SJCRH30 (cell line): Measurements from ENCODE around the gene ZNF837. TPM values are rescaled to one million over a fixed set of nuclear protein-coding genes. Genes with fewer than 3 reads are reported as not detected.

ENCODE experiments used
- DNase-seq, 2 experiments: peaks; one replicate each; pipeline ENCODE4 v3.0.0-alpha.2; 2015 to 2020
- H3K27ac ChIP-seq: fragments of 250-450 bp; sonication (Bioruptor Pico); 2 replicates; pipeline ENCODE4 v1.5.1; 2020; ENCODE audit warnings: mild to moderate bottlenecking, moderate library complexity
- H3K27me3 ChIP-seq: fragments of 250-450 bp; sonication (Bioruptor Pico); 2 replicates; pipeline ENCODE4 v1.5.1; 2020; ENCODE audit warnings: mild to moderate bottlenecking, moderate library complexity
- H3K36me3 ChIP-seq: fragments of 250-450 bp; sonication (Bioruptor Pico); 2 replicates; pipeline ENCODE4 v1.5.1; 2020; ENCODE audit warnings: mild to moderate bottlenecking, moderate library complexity
- H3K4me1 ChIP-seq: fragments of 250-450 bp; sonication (Bioruptor Pico); 2 replicates; pipeline ENCODE4 v1.5.1; 2020; ENCODE audit warnings: mild to moderate bottlenecking, moderate library complexity
- H3K4me3 ChIP-seq: fragments of 250-450 bp; sonication (Bioruptor Pico); 2 replicates; pipeline ENCODE4 v1.5.1; 2020; ENCODE audit warnings: mild to moderate bottlenecking, moderate library complexity
- H3K9me3 ChIP-seq: fragments of 250-450 bp; sonication (Bioruptor Pico); replicated peaks from 2 replicates; pipeline ENCODE4 v1.5.1; 2020; ENCODE audit warnings: mild to moderate bottlenecking, moderate library complexity
- total RNA-seq: library from RNA; depleted of rRNA; stranded (reverse); fragments of >200 nt; shearing (Covaris generic); gene quantifications from 2 replicates; pipeline ENCODE4 v1.2.3, GENCODE V29; 2014; rRNA removed

The ZNF837 gene
- total RNA-seq, 1 experiment from 2014 or later, result 0.47 TPM

DNA sequence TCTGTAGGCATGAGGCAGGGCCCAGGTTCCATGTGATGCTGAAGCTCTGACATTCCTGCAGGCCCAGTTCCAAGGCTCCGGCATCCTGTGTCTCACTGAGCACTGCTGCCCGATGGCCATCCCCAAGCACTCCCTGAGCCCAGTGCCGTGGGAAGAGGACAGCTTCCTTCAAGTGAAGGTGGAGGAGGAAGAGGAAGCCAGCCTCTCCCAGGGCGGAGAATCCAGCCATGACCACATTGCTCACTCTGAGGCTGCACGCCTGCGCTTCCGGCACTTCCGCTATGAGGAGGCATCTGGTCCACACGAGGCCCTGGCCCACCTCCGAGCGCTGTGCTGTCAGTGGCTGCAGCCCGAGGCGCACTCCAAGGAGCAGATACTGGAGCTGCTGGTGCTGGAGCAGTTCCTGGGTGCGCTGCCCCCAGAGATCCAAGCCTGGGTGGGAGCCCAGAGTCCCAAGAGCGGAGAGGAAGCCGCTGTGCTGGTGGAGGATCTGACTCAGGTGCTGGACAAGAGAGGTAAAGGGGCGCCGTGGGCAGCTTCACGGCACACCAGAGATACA is 46.1 kb downstream of the ZNF837 start:
- no peaks in the 10 kb centered on the region for H3K9me3 ChIP-seq
- H3K27ac ChIP-seq, result no peak overlapping the region
- no peaks in the 10 kb centered on the region for H3K27me3 ChIP-seq
- peaks cover 21% of the 10 kb centered on the region for H3K36me3 ChIP-seq
- no peak for DNase-seq
- no peaks in the 10 kb centered on the region for H3K4me1 ChIP-seq
- H3K4me3 ChIP-seq, result no peak overlapping the region

DNA sequence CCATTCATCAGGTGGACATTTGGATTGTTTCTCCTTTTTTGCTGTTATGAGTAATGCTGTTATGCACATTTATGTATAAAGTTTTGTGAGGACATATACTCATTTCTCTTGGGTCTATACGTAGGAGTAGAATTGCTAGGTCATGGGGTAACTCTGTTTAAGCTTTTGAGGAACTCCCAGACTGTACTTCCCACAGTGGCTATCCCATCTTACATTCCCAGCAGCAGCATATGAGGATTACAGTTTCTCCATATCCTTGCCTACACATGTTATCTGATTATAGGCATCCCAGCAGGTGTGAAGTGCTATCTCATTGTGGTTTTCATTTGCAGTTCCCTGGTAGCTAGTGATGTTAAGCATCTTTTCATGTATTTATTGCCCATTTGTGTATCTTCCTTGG is 48.1 kb downstream of the ZNF837 start:
- H3K4me3 ChIP-seq, result no peak overlapping the region
- H3K27ac ChIP-seq, result no peak overlapping the region
- no peaks in the 10 kb centered on the region for H3K4me1 ChIP-seq
- no peaks in the 10 kb centered on the region for H3K9me3 ChIP-seq
- DNase-seq, result no peak
- H3K36me3 ChIP-seq, result peaks cover 11% of the 10 kb centered on the region; the same call in 1 of the 2 replicates
- H3K27me3 ChIP-seq, result no peaks in the 10 kb centered on the region

DNA sequence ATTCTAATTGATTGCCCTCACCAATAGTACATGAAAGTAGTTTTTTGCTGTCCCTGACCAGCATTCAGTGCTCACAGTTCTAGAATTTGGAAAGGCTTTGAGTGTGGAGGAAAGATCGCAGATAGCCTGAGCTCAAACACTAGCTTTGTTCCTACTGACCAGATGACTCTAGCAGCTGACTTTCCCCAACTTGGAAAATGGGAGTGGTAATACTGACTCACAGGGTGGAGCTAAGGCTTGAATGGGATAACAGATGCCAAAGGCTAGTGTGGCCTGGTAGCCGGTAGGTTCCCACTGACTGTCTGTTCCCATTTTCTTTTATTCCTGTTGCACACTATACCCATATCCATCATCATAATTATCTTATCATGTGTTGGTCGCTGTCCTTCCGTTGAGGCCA is 50.4 kb downstream of the ZNF837 start:
- Histone ChIP-seq H3K4me1 (no peaks in the 10 kb centered on the region), H3K27me3 (no peaks in the 10 kb centered on the region), H3K27ac (no peak overlapping the region), H3K36me3 (peaks cover 1% of the 10 kb centered on the region; the same call in 1 of the 2 replicates), H3K4me3 (no peak overlapping the region), H3K9me3 (no peaks in the 10 kb centered on the region)
- peak in 1 of 2 experiments; percentile 25 for DNase-seq

GRCh38 chr19:58328999-58329398 is 51.8 kb downstream of the ZNF837 start:
- no peak overlapping the region for H3K4me3 ChIP-seq
- H3K4me1 ChIP-seq, result no peaks in the 10 kb centered on the region
- no peak overlapping the region for H3K27ac ChIP-seq
- H3K27me3 ChIP-seq, result no peaks in the 10 kb centered on the region
- no peaks in the 10 kb centered on the region for H3K9me3 ChIP-seq
- DNase-seq, result peak; percentile 31 to 59
- no peaks in the 10 kb centered on the region for H3K36me3 ChIP-seq

DNA sequence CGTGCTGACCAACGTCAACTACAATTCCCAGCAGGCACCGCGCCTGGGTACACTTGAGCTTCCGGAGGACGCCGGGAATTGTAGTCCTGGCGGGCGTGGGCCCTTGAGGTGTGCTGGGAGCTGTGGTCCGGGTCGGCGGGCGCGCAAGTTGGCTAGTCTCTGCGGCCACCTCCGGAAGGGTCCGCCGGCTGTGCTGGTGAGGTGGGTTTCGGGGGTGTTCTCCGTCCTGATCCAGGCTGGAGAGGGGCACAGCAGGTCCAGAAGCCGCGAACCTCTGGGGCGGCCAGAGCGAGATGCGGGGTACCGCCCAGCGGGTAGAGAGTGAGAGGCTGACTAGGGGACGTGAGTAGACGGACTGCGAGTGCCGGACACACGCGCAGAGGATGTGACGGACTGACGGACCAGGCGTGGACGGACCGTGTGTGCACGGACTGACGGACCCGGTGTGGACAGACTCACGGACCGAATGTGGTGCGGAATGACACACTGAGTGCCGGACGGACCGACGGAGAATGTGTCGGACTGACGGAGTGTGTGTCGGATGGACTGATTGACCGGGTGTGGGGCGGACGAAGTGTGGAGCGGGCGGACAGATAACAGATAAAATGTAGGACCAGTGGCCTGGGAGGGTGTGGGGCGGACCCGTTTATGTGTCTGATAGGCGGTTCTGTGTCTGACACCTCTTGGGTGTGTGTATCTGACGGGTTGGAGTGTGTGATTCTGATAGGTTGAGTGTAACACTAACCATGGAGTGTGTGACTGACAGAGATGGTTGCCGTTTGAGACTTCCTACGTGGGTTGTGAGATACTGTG is 53.7 kb downstream of the ZNF837 start, which contains the start of gene ZSCAN22:
TSS of gene ZSCAN22 (plus strand) at position 81 of the 813 bp plus-strand sequence. CDS start 7,809 bp downstream, outside the sequence.
- DNase-seq, result peak; percentile 96 to 97
- H3K27me3 ChIP-seq, result no peaks in the 10 kb centered on the region
- no peaks in the 10 kb centered on the region for H3K4me1 ChIP-seq
- H3K27ac ChIP-seq, result peak within 1 kb of the TSS; percentile 70
- no peaks in the 10 kb centered on the region for H3K9me3 ChIP-seq
- H3K36me3 ChIP-seq, result 0 out of 2 replicates have a peak, but pooled peaks cover 4% of the 10 kb centered on the region
- H3K4me3 ChIP-seq, result peak within 1 kb of the TSS; percentile 90

DNA sequence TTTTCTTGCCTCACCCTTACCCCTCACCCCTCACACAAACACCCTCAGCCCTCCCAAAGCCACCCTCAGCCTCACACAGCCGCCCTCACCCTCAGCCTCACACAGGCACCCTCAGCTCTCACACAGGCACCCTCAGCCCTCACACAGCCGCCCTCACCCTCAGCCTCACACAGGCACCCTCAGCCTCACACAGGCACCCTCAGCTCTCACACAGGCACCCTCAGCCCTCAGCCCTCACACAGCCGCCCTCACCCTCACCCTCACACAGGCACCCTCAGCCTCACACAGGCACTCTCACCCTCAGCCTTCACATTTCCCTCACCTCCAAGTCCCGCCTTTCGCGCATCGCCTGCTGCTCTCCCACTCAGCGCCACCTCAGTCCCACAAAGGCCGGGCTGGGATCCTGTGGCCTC is 54.3 kb downstream of the ZNF837 start:
- H3K27me3 ChIP-seq, result no peaks in the 10 kb centered on the region
- DNase-seq, result no peak
- H3K9me3 ChIP-seq, result no peaks in the 10 kb centered on the region
- peak overlapping the region; percentile 90 for H3K4me3 ChIP-seq
- H3K36me3 ChIP-seq, result 0 out of 2 replicates have a peak, but pooled peaks cover 4% of the 10 kb centered on the region
- peak overlapping the region; percentile 70; the same call in 1 of the 2 replicates for H3K27ac ChIP-seq
- no peaks in the 10 kb centered on the region for H3K4me1 ChIP-seq

DNA sequence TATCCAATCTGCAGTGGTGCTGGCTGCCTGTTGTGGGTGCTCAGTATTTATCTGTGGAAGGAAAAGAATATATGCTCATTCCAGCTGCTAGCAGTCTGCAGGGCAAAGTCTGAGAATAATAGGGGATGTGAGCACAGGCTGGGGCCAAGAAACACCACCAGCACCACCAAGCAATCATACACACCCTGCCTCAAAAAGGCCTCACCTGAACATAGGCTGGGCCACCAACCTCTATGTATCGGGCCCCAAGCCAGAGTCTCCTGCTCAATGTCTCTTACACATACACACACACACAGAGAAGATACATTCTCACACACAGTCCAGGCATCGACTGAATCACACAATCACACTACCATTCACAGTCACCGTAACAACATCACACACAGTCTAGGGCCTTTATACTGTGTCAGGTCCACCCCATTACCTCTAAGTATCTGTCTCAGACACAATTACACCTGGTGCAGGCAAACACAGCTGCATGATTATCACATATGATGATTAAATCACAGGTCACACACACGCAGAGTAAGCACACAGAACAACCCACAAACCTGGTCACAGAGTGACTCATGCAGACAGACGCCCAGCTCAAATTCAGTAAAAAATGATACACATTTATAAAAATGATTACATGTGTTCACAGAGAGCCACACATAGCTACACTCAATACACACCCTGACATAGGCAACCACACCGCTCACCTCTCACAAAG is 55.4 kb downstream of the ZNF837 start:
- H3K9me3 ChIP-seq, result no peaks in the 10 kb centered on the region
- no peaks in the 10 kb centered on the region for H3K27me3 ChIP-seq
- 0 out of 2 replicates have a peak, but pooled peaks cover 4% of the 10 kb centered on the region for H3K36me3 ChIP-seq
- H3K4me1 ChIP-seq, result no peaks in the 10 kb centered on the region
- H3K4me3 ChIP-seq, result no peak overlapping the region
- no peak for DNase-seq
- no peak overlapping the region for H3K27ac ChIP-seq

DNA sequence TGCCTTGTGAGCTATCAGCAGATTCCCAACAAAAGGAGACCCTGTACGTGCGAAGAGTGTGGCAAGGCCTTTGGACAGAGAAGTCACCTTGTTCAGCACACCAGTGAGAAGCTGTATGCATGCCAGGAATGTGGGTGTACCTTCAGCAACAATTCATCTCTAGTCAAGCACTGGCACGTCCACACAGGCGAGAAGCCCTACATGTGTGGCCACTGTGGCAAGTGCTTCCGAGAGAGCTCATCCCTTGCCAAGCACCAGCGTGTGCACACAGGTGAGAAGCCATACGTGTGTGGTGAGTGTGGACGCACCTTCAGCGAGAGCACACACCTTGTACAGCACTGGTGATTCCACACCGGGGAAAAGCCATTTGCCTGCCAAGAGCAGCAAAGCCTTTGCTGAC is 61.6 kb downstream of the ZNF837 start:
- Histone ChIP-seq H3K27ac (no peak overlapping the region), H3K4me1 (no peaks in the 10 kb centered on the region), H3K4me3 (no peak overlapping the region), H3K9me3 (no peaks in the 10 kb centered on the region), H3K36me3 (peaks cover 15% of the 10 kb centered on the region), H3K27me3 (no peaks in the 10 kb centered on the region)
- DNase-seq, result no peak

- DNase-seq, result no peak
Observed at GRCh38 chr19:58318297-58318696, 62.5 kb downstream of the ZNF837 start.

More at GRCh38 chr19:58318297-58318696, 62.5 kb downstream of the ZNF837 start:
- Histone ChIP-seq H3K9me3 (no peaks in the 10 kb centered on the region; the same call in 1 of the 2 replicates), H3K36me3 (peaks cover 23% of the 10 kb centered on the region), H3K4me1 (no peaks in the 10 kb centered on the region), H3K4me3 (no peak overlapping the region), H3K27ac (no peak overlapping the region), H3K27me3 (no peaks in the 10 kb centered on the region)

Other genes with a start within 250 kb of the ZNF837 start
- 9.3 and 9.7 TPM in 2 replicates for gene ZNF329, start 230.2 kb downstream of the ZNF837 start, total RNA-seq
- 19.3 and 23.3 TPM in 2 replicates for gene ZNF274, start 198.0 kb downstream of the ZNF837 start, total RNA-seq
- gene ZNF544, start 152.1 kb downstream of the ZNF837 start, total RNA-seq, result 40.5 and 46.1 TPM in 2 replicates
- 12.7 and 13.4 TPM in 2 replicates for gene ZNF8, start 102.1 kb downstream of the ZNF837 start, total RNA-seq
- 45.0 and 47.4 TPM in 2 replicates for gene ERVK3-1, start 75.7 kb downstream of the ZNF837 start, total RNA-seq
- gene ZSCAN22, start 54.0 kb downstream of the ZNF837 start, total RNA-seq, result 4.7 and 5.0 TPM in 2 replicates
- gene A1BG, start 27.5 kb downstream of the ZNF837 start, total RNA-seq, result 9.7 and 10.2 TPM in 2 replicates
- 0.45 and 0.73 TPM in 2 replicates for gene ZNF497, start 18.3 kb downstream of the ZNF837 start, total RNA-seq
- 1,942 and 2,376 TPM in 2 replicates for gene RPS5, start 6.2 kb upstream of the ZNF837 start, total RNA-seq
- 0.20 and 0.38 TPM in 2 replicates for gene RNF225, start 14.6 kb upstream of the ZNF837 start, total RNA-seq
- gene ZNF584, start 27.6 kb upstream of the ZNF837 start, total RNA-seq, result 12.2 and 13.8 TPM in 2 replicates
- not detected in 2 replicates for gene ZNF132, start 59.1 kb upstream of the ZNF837 start, total RNA-seq
- 6.4 and 6.7 TPM in 2 replicates for gene ZNF324B, start 70.6 kb upstream of the ZNF837 start, total RNA-seq
- gene ZNF324, start 86.0 kb upstream of the ZNF837 start, total RNA-seq, result 9.1 and 9.6 TPM in 2 replicates
- 6.1 and 6.7 TPM in 2 replicates for gene ZNF446, start 95.3 kb upstream of the ZNF837 start, total RNA-seq
- 0.89 and 1.0 TPM in 2 replicates for gene SLC27A5, start 131.0 kb upstream of the ZNF837 start, total RNA-seq
- gene ZBTB45, start 138.8 kb upstream of the ZNF837 start, total RNA-seq, result 5.1 and 5.5 TPM in 2 replicates
- gene TRIM28, start 163.0 kb upstream of the ZNF837 start, total RNA-seq, result 586 and 615 TPM in 2 replicates
- gene CHMP2A, start 174.1 kb upstream of the ZNF837 start, total RNA-seq, result 40.1 and 44.9 TPM in 2 replicates
- 62.8 and 72.0 TPM in 2 replicates for gene UBE2M, start 177.6 kb upstream of the ZNF837 start, total RNA-seq
- gene MZF1, start 192.3 kb upstream of the ZNF837 start, total RNA-seq, result 6.0 and 6.5 TPM in 2 replicates